Limb (tissue), 2 donors: Measurements from ENCODE around the gene MARCHF2.
"Not testable (repeated sequence)": the region's sequence is repeated elsewhere in the genome, so short reads cannot be mapped to it uniquely, and the experiment has no call there.

Source experiments
- DNase-seq, 2 donors: peaks; one replicate each; pipeline ENCODE4 v3.0.0-alpha.2; 2016; ENCODE audit errors: extremely low spot score in 2 of 2

The MARCHF2 gene

GRCh38 chr19:8404391-8405151 is 8.5 kb upstream of the MARCHF2 start:
- no peak for DNase-seq

GRCh38 chr19:8410718-8411117 is 2.4 kb upstream of the MARCHF2 start:
- DNase-seq: not testable (repeated sequence)

DNA sequence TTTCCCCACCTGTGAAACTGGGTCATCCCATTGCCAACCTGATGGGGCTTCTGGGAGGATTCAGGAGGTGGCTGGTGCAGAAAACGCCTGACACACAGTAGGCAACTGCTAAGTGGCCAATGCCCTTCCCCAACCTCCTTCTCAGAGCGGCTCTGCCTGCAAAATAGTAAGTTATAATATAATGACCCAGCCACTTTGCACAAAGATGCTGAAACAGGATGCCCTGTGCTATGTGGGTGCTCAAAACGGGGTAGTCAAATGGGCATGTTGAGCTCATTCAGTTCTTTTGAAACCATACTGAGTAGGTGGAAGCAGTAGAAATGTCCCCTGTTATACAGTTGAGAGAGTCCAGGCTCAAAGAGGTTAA is 507 bp downstream of the MARCHF2 start:
- DNase-seq: no peak

DNA sequence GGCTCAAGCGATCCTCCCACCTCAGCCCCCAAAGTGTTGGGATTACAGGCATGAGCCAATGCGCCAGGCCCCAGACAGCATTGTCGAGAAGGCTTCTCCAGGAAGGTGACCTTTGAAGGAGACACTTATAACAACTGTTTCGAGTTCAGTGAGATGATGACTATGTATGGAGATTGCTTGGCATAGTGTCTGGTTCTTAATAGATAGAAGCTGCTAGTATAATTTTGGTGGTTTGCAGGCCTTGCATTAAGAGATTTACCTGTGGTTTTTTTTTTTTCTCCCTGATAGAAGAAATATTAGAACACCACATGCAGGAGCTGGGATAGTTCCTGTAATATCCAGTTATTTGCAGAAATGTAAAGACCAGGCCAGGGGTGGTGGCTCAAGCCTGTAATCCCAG is 3.7 kb downstream of the MARCHF2 start:
- no peak for DNase-seq

DNA sequence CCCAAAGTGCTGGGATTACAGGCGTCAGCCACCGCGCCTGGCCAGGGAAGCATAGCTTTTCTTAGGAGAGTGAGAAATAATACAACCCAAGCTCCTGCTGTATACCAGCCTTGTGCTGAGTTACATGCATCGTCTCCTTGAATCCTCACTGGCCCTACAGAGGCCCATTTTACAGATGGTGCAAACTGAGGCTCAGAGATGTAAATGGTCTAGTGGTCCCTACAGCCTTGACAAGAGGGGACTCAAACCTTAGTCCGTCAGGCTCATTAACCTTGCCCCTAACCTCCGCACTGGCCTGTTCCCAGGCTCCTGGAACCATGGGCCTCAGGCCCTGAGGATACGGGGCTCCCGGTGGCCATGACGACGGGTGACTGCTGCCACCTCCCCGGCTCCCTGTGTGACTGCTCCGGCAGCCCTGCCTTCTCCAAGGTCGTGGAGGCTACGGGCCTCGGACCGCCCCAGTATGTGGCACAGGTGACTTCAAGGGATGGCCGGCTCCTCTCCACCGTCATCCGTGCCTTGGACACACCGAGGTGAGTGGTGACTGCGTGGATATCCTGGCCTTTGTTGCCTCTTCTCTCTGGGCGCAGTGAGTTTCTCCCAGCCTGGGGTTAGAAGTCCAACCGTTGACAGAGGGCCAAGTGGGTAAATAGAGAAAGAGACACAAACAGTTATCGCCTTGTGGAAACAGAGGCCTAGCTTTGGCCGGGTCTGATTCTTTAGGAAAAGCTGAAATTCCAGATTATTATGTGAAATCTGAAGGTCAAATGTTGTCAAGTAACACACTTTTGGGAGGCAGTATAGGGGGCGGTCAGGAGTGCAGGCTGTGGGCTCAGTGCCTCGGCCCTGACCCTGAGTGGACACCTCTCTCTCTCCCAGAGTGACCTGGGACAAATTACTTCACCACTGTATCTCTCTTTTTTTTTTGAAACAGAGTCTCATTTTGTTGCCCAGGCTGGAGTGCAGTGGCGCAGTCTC is 8.7 kb downstream of the MARCHF2 start:
- DNase-seq: no peak

- DNase-seq: peak; percentile 60 to 67
These were observed 10.7 kb downstream of the MARCHF2 start for GRCh38 chr19:8423817-8424223.

DNA sequence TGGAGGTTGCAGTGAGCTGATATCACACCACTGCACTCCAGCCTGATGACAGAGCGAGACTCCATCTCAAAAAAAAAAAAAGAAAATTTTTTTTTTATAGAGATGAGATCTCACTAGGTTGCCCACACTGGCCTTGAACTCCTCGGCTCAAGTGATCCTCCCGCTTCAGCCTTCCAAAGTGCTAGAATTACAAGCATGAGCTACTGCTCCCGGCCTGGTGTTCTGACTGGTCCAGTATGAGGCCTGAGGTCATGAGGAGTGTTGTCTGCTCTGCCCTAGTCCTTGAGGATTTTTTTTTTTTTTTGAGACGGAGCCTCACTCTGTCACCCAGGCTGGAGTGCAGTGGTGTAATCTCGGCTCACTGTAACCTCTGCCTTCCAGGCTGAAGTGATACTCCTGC is 12.2 kb downstream of the MARCHF2 start:
- DNase-seq: not testable (repeated sequence)

- DNase-seq: no peak
These were observed 13.2 kb downstream of the MARCHF2 start for GRCh38 chr19:8426283-8426682.

- no peak for DNase-seq
These were observed 15.9 kb downstream of the MARCHF2 start for GRCh38 chr19:8429044-8429443.

GRCh38 chr19:8429826-8430225 is 16.7 kb downstream of the MARCHF2 start:
- DNase-seq: no peak

GRCh38 chr19:8430650-8431049 is 17.5 kb downstream of the MARCHF2 start:
- DNase-seq: no peak

DNA sequence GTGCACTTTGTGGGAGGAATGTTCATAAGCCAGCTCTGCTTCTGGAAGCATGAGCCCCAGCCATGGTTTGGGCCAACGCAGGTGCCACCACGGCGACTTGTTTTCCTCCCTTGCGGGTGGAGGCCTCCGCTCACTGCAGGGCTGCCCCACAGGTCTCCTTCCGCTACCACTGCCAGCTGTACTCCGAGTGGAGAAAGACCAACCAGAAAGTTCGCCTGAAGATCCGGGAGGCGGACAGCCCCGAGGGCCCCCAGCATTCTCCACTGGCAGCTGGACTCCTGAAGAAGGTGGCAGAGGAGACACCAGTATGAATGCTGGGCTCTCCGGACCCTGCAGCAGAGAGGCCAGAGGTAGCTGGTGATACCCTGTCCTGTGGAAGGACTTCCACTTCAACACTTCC is 25.1 kb downstream of the MARCHF2 start:
- no peak for DNase-seq

DNA sequence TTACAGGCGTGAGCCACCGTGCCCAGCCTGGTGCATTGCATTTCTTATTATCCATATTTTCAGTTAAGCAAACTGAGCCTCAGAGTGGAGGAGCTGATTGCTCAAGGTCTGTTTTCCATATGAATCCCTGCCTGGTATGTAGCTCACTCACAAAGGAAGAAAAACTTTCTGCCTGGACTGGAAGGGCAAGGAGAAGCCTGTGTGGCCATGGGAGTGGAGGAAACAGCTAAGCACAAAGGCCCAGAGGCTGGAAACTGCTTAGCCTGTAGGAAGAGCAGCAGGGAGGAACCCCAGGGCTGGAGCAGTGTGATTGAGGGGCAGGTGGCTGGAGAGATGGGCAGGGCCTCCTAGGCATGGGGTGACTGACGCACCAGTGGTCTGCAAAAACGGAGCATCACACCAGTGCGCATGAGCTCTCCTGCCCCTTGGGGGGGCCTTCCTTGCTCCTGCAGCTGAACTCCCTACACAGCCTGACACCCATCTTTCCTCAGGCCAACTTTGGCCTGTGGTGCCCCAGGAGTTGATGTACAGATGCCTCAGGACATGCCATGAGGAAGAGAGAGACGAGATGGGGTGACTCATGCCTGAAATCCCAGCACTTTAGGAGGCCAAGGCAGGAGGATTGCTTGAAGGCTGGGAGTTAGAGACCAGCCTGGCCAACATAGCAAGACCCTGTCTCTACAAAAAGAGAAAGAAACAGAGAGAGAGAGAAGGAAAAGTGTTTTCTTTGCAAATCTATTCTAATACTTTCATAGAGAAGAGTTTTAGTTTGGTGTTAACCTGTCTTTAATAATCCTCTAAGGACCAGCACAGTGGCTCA is 28.8 kb downstream of the MARCHF2 start:
- DNase-seq: no peak

GRCh38 chr19:8444140-8444676 is 31.1 kb downstream of the MARCHF2 start:
- DNase-seq: not testable (repeated sequence)

DNA sequence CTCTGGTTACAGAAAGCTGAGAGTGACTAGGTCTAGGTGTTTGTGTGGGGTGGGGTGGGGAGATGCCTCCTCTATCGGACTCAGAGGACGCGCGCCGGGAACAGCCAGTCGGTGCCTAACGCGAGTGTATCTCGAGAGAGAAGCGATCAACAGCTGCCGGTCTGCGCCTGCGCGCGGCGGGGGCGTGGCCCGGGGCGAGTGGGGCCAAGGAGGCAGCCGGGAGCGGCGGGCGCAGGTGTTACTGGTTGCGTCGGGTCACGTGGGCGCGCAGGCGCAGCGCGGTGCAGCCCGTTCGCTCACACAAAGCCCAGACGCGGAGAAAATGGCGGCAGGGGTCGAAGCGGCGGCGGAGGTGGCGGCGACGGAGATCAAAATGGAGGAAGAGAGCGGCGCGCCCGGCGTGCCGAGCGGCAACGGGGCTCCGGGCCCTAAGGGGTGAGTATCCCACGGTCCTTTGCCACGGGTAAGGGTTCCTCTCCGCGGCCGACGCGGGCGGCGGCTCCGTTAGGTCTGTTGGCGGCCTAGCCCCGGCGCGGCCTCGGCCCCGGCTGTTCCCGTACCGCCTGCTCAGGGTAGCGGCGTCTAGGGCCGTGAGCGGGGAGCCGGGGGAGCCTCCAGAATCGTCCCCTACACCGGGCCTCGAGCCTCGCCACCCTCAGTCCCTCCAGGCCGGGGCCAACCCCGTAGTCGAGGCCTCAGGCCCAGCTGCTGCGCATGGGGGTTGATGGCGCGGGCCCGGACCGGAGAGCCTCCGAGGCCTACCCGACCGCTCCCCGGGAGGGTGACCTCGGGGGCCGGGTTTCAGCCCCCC is 31.8 kb downstream of the MARCHF2 start, which contains the start of gene HNRNPM:
TSS of gene HNRNPM (plus strand) at position 299 of the 811 bp plus-strand sequence. CDS start at position 323, 24 bp downstream.
- DNase-seq: peak; percentile 97 to 100

- DNase-seq: peak in 1 of 2 donors; percentile 67
These were observed 32.4 kb downstream of the MARCHF2 start for GRCh38 chr19:8445488-8446001.

DNA sequence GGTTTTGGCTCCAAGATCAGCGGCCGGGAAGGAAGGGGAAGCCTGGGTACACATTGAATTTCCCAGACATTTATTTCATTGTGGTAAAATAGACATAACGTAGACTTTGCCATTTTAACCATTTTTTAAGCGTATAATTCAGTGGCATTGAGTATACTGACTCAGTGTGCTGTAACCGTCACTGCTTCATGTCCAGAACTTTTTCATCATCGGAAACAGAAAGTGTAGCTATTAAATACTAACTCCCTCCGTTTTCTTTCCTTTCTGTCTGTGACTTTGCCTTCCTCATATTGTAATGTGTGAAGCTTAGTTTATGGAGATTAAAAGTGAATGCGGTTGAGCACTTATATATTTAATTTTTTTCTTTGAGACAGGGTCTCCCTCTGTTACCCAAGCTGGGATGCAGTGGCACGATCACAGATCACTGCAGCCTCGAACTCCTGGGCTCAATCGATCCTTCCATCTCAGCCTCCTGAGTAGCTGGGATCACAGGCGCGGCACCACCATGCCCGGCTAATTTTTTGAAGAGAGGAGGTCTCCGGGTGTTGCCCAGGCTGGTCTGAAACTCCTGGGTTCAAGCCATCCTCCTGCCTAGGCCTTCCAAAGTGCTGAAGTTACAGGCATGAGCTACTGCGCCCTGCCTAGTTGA is 33.1 kb downstream of the MARCHF2 start:
- no peak for DNase-seq

DNA sequence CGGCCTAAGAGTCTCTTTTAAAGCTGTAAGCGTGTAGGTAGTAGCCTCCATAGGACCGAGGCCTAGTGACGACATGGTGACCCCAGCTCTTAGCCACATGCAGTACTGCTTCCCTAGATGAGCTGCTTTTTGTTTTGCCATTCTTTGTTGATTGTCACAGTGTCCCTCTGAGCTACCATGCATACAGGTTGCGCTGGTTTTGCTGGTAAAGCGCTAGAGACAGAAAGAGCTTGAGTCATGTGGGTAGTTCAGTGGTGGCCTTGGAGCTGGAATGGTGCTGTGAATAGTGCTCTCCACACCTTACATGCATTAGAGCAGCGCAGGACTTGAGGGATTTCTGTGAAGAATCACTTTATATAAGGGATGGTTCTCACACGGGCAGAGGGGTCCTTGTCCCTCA is 36.7 kb downstream of the MARCHF2 start:
- no peak for DNase-seq

DNA sequence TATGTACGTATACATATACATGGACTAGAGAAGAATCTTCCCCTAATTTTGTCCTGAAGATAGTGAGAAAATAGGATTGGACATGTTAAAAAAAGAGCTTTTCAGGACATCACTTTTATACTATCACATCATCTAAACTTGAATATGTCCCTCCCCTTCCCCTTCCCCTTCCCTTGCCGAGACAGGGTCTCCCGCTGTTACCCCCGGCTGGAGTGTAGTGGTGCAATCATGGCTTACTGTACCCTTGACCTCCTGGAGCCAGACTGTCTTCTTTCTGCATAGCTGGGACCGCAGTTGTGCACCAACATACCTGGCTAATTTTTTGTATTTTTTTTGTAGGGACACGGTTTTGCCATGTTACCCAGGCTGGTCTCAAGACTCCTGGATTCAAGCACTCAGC is 38.3 kb downstream of the MARCHF2 start:
- no peak for DNase-seq

DNA sequence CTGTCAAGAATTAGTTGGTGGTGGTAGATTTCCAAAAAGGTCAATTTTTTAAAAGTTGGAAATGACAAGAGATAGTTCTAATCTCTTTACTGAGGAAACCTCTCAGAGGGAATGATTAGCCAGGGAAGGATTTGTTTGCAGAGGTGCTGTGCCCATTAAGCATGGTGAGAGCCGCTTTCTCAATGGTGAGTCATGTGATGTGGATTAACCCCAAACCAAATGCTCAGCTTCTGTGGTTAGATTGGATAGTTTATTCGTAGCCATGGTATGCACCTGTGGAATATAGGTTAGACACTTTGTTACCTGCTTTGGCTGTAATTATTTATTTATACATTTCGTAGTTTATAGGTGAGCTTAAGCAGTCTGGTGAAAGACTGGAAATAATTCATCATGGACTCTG is 38.8 kb downstream of the MARCHF2 start:
- no peak for DNase-seq
